T1000 (cell line): ENCODE measurements around the gene BOLL.
"Not testable (repeated sequence)": the region's sequence is repeated elsewhere in the genome, so short reads cannot be mapped to it uniquely, and the experiment has no call there.

Source experiments
- DNase-seq: peaks from one replicate; lab custom pipeline; 2025; ENCODE audit warnings: mixed read lengths; lab: John Stamatoyannopoulos, UW

Gene BOLL

GRCh38 chr2:197705912-197706838 lies 78.9 kb downstream of the BOLL start:
- no peak for DNase-seq

- DNase-seq = peak; percentile 88
Measured at GRCh38 chr2:197705121-197705911, 79.8 kb downstream of the BOLL start, which contains the start of gene MARS2. Gene MARS2, plus strand, starts transcription at chr2:197705369. Its CDS starts 37 bp downstream, at chr2:197705406.

GRCh38 chr2:197704434-197705120 lies 80.5 kb downstream of the BOLL start:
- no peak for DNase-seq

GRCh38 chr2:197700960-197701359 lies 84.2 kb downstream of the BOLL start:
- DNase-seq = no peak

GRCh38 chr2:197699724-197700123 lies 85.4 kb downstream of the BOLL start:
- DNase-seq = not testable (repeated sequence)

GRCh38 chr2:197696571-197696970 lies 88.5 kb downstream of the BOLL start:
- not testable (repeated sequence) for DNase-seq

GRCh38 chr2:197695971-197696370 lies 89.1 kb downstream of the BOLL start:
- not testable (repeated sequence) for DNase-seq

DNA sequence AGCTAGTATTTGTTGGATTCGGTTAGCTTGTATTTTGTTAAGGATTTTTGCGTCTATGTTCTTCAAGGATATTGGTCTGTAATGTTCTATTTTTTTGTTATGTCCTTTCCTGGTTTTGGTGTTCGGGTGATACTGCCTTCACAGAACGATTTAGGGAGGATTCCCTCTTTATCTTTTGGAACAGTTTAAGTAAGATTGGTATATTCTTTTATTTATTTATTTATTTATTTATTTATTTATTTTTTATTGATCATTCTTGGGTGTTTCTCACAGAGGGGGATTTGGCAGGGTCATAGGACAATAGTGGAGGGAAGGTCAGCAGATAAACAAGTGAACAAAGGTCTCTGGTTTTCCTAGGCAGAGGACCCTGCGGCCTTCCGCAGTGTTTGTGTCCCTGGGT lies 89.9 kb downstream of the BOLL start:
- DNase-seq = not testable (repeated sequence)

DNA sequence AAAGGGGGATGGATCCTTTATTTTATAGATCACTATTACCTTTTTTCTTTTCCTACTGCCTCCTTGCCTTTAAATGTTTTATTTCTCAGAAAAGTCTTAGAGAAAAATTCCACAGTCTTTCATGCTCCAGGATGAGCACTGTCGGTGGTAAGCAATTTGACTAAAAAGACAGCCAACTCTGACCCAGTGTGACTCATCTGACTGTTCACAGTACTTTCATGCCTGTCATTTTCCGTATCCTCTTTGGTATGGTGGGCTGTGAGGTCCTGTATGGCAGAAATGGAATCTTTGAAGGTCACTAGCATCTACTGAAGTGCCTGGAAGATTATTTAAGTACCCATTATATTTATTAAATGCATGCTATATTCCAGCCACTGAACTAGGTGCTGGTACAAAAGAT lies 107.6 kb downstream of the BOLL start:
- no peak for DNase-seq

DNA sequence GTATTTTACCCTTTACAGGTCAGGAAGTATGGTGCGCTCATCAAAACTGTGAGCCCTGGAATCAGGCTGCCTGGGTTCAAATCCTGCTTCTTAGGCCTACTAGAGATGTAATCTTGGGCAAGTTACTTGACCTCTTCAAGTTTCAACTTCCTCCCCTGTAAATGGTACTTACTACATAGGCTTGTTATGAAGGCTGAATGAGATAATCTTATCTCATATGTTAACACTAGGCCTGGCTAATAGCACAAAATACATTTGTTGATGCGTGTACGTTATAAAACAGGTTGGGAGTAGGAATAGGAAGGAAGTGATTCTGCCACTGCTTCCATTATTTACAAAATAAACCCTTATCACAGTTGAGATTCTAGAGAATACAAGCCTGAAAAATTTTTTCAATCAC lies 108.1 kb downstream of the BOLL start:
- DNase-seq = no peak
